ENCODE data around the gene BBOF1. TPM values are rescaled to one million over a fixed set of nuclear protein-coding genes. Genes with fewer than 3 reads are reported as not detected.

The BBOF1 gene
- total RNA-seq, 1 donor from 2014 or later: 0.91 TPM

DNA sequence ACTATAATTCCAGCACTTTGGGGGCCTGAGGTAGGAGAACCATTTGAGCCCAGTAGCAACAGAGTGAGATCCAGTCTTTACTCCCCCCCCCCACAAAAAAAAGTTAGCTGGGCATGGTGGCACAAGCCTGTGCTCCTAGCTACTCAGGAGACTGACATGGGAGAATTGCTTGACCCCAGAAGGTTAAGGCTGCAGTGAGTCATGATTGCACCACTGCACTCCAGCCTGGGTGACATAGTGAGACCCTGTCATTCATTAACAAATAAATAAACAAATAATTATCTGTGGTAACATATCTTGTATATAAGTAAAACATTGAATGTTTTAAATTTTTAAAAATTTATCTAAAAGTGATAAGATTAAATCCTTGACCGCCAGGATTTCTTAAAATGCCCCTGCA, 4.8 kb upstream of the BBOF1 start:
- H3K9me3 Mint-ChIP-seq (ENCODE audit: unreplicated experiment): peaks cover 2% of the 10 kb centered on the region
- H3K36me3 Mint-ChIP-seq (ENCODE audit: unreplicated experiment): no peaks in the 10 kb centered on the region
- no peak overlapping the region for H3K27ac Mint-ChIP-seq (ENCODE audit: unreplicated experiment)
- no peaks in the 10 kb centered on the region for H3K4me1 Mint-ChIP-seq (ENCODE audit: low read depth, unreplicated experiment)
- TF ChIP-seq, protein P1, sequence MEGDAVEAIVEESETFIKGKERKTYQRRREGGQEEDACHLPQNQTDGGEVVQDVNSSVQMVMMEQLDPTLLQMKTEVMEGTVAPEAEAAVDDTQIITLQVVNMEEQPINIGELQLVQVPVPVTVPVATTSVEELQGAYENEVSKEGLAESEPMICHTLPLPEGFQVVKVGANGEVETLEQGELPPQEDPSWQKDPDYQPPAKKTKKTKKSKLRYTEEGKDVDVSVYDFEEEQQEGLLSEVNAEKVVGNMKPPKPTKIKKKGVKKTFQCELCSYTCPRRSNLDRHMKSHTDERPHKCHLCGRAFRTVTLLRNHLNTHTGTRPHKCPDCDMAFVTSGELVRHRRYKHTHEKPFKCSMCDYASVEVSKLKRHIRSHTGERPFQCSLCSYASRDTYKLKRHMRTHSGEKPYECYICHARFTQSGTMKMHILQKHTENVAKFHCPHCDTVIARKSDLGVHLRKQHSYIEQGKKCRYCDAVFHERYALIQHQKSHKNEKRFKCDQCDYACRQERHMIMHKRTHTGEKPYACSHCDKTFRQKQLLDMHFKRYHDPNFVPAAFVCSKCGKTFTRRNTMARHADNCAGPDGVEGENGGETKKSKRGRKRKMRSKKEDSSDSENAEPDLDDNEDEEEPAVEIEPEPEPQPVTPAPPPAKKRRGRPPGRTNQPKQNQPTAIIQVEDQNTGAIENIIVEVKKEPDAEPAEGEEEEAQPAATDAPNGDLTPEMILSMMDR (IDR thresholded peaks at IDR 0.05; ENCODE audit: partially characterized antibody, unreplicated experiment): no peak
- peaks cover 3% of the 10 kb centered on the region for H3K27me3 Mint-ChIP-seq (ENCODE audit: unreplicated experiment)
- H3K4me3 Mint-ChIP-seq (ENCODE audit: unreplicated experiment): no peak overlapping the region
- no peak for DNase-seq

- no peaks in the 10 kb centered on the region for H3K36me3 Mint-ChIP-seq (ENCODE audit: unreplicated experiment)
- H3K27me3 Mint-ChIP-seq (ENCODE audit: unreplicated experiment): peaks cover 3% of the 10 kb centered on the region
- H3K4me3 Mint-ChIP-seq (ENCODE audit: unreplicated experiment): no peak overlapping the region
- peaks cover 2% of the 10 kb centered on the region for H3K9me3 Mint-ChIP-seq (ENCODE audit: unreplicated experiment)
- TF ChIP-seq, protein P1 (IDR thresholded peaks at IDR 0.05; ENCODE audit: partially characterized antibody, unreplicated experiment): no peak
- no peaks in the 10 kb centered on the region for H3K4me1 Mint-ChIP-seq (ENCODE audit: low read depth, unreplicated experiment)
- no peak overlapping the region for H3K27ac Mint-ChIP-seq (ENCODE audit: unreplicated experiment)
- DNase-seq: no peak
Observed at GRCh38 chr14:74015176-74015575, 4.0 kb upstream of the BBOF1 start.

DNA sequence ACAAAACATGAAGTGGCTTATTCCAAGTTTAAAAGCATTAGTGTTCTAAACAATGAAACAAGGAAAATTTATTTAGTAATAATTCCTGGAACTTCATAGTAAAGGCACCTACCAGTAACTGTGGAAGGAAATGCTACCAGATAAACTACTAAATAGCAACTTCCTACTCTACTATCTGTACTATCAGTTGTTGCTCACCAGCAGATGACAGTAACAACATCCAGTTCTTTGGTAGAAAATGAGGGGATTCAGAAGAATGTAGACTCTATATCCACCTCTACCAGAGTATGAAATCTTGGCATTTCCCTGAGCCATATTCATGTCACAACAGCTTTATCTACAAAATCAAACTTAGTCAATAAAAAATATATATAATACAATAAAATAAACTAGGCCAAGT, 3.2 kb upstream of the BBOF1 start:
- H3K9me3 Mint-ChIP-seq (ENCODE audit: unreplicated experiment): peaks cover 2% of the 10 kb centered on the region
- H3K27ac Mint-ChIP-seq (ENCODE audit: unreplicated experiment): no peak overlapping the region
- DNase-seq: no peak
- H3K36me3 Mint-ChIP-seq (ENCODE audit: unreplicated experiment): no peaks in the 10 kb centered on the region
- peaks cover 3% of the 10 kb centered on the region for H3K27me3 Mint-ChIP-seq (ENCODE audit: unreplicated experiment)
- H3K4me3 Mint-ChIP-seq (ENCODE audit: unreplicated experiment): no peak overlapping the region
- H3K4me1 Mint-ChIP-seq (ENCODE audit: low read depth, unreplicated experiment): no peaks in the 10 kb centered on the region
- TF ChIP-seq, protein P1 (IDR thresholded peaks at IDR 0.05; ENCODE audit: partially characterized antibody, unreplicated experiment): no peak

DNA sequence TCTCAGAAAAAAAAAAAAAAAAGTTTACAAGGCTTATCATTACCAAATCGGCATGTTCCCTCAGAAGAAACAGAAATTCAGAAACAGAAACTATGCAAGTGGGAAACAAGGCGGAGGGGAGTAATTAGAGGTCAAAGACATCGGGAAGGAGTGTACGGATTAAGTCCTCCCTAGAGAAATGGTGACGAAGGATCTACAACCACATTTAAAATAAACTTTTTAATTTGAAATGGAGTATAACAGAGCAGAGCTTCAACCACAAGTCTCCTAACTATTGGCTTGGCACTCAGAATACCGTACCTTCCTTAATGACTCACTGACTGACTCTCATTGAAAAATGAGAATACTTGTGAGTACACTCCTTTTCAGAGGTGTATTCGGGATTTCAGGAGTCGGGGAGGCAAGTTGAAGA, 969 bp upstream of the BBOF1 start:
- TF ChIP-seq, protein P1 (IDR thresholded peaks at IDR 0.05; ENCODE audit: partially characterized antibody, unreplicated experiment): no peak
- no peak for DNase-seq
- H3K27me3 Mint-ChIP-seq (ENCODE audit: unreplicated experiment): peaks cover 3% of the 10 kb centered on the region

GRCh38 chr14:74019408-74020137, 424 bp downstream of the BBOF1 start:
- no peaks in the 10 kb centered on the region for H3K4me1 Mint-ChIP-seq (ENCODE audit: low read depth, unreplicated experiment)
- H3K27ac Mint-ChIP-seq (ENCODE audit: unreplicated experiment): no peak overlapping the region
- TF ChIP-seq, protein P1 (IDR thresholded peaks at IDR 0.05; ENCODE audit: partially characterized antibody, unreplicated experiment): no peak
- DNase-seq: no peak
- peaks cover 3% of the 10 kb centered on the region for H3K27me3 Mint-ChIP-seq (ENCODE audit: unreplicated experiment)
- peak overlapping the region; percentile 87 for H3K4me3 Mint-ChIP-seq (ENCODE audit: unreplicated experiment)
- no peaks in the 10 kb centered on the region for H3K36me3 Mint-ChIP-seq (ENCODE audit: unreplicated experiment)
- H3K9me3 Mint-ChIP-seq (ENCODE audit: unreplicated experiment): peaks cover 2% of the 10 kb centered on the region

More for the DNA sequence above, 969 bp upstream of the BBOF1 start:
- Mint-ChIP-seq H3K36me3 (ENCODE audit: unreplicated experiment) (no peaks in the 10 kb centered on the region), H3K4me3 (ENCODE audit: unreplicated experiment) (peak overlapping the region; percentile 98), H3K9me3 (ENCODE audit: unreplicated experiment) (peaks cover 2% of the 10 kb centered on the region), H3K27ac (ENCODE audit: unreplicated experiment) (no peak overlapping the region), H3K4me1 (ENCODE audit: low read depth, unreplicated experiment) (no peaks in the 10 kb centered on the region)
